DMS53 (cell line): Measurements from ENCODE around the gene ELN.
"Not testable (repeated sequence)": the region's sequence is repeated elsewhere in the genome, so short reads cannot be mapped to it uniquely, and the experiment has no call there.

Source experiments
- DNase-seq: peaks from one replicate; lab custom pipeline; 2025; lab: John Stamatoyannopoulos, UW

Gene ELN

DNA sequence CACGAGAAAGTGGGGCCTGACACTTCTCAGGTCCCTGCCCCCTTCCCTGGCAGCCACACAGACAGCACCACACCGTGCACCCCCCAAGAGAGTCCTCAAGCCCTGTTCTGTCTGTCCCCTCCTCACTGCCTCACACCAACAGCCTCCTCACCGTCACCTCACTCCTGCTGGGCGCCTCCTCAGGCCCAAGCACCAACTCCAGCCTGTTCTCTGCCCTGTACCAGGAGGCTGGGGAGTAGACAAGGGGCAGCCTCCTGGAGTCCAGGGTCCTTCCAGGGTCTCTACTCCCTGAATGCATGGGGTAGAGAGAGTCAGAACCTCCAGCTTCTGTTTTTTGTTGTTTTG lies 26.9 kb upstream of the ELN start:
- no peak for DNase-seq

DNA sequence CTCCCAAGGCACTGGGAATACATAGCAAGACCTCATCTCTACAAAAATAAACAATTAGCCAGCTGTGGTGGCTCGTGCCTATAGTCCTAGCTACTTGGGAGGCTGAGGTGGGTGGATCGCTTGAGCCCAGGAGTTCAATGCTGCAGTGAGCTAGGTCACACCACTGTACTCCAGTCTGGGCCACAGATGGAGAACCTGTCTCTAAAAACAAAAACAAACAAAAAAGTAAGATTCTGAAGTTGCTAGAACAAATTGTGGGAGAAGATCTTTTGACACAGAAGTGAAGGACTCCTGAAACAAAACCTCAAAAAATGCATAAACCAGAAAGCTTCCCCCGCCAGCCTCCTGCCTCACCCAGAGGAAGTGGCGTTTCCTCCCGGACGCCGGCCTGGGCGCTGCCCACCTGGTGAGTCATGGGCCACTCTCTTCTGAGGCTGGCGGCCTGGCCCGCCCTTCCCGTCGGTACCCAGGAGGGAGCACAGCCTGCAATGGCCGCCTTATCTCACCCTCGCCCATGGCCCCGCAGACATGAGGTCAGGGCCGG lies 25.4 kb upstream of the ELN start:
- no peak for DNase-seq

DNA sequence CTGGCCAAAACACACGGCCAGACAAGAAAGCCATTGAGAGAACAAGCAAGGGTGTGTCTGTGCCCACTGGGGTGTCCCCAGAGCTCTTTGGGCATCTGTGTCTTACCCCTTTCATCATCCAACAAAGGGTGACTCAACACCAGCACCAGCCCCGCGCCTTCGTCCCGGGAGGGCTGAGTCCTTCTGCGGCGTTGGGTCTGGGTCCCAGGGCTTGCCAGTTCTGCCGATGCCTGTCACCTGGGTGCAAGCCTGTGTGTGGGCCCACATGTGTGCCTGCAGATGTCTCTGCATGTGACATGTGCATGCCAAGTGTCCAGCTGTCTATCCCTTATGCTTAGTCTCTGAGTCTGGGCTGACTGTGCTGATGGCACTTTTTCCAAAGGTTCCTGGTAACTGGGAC lies 24.4 kb upstream of the ELN start:
- DNase-seq: no peak

DNA sequence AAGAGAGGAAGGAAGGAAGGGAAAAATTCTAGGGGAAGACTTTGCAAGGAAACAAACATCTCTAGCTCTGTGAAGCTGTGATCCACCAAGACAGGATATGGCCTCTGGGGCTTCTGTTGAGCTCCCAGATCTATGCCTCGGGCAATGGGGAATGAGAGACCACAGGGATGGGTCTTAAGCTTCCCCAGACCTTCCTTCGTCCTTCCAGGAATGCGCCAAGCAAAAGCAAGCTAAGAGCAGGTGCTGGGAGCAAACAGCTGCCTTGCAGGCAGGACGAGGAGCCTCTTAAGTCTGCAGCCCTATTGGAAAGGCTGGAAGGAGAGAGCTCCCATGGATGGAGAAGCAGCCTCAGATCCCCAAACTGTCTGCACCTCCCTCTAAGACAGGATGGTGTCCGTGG lies 21.9 kb upstream of the ELN start:
- DNase-seq: no peak

DNA sequence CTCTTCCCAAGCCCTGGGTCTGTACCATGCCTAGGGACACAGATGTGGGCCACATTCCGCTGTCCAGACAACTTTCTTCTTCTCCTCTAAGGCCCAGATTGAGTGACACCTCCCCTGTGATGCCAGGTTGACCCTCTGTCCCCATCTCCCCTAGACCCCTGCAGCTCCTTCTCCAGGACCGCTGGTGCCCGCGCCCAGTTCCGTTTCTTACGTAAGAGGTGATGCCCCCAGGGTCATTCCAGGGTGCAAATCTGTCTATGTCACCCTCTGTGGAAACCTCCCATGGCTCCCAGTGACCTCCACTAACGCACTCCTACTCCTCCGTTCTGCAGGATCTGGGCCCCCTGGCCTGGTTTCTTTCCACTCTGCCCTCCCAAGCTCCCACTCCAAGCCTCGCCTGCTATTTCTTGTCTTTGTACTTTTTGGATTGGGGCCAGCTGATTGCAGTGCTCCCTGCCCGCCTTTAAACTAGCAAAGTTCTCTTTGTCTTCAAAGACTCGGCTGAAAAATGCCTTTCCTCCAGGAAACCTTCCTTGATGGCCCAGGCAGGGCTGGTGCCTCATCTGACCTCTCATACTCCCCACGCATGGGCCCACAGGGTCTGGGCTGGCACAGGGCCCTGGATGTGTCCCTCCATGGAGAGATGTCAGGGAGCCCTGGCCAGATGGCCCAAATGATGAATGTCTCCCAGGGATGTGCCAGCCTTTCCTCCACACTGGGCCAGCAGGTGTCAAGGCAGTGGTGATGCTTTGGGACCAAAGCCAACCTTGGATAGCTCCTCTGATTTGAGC lies 21.3 kb upstream of the ELN start:
- no peak for DNase-seq

DNA sequence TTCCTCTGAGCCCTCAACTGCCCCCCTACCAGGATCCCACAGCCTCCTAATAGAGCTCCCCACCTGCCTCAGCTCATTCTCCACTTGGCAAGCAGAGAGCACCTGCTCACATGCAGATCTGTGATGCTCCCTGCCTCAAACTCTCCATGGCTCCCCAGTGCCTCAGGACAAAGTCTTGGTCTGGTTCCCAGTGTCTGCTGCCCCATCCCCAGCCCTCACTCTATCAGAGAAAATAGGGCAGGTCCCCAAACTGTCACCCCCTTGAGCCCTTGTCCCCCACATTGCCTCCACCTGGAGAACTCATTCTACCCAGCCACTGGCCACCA lies 20.8 kb upstream of the ELN start:
- DNase-seq: no peak

DNA sequence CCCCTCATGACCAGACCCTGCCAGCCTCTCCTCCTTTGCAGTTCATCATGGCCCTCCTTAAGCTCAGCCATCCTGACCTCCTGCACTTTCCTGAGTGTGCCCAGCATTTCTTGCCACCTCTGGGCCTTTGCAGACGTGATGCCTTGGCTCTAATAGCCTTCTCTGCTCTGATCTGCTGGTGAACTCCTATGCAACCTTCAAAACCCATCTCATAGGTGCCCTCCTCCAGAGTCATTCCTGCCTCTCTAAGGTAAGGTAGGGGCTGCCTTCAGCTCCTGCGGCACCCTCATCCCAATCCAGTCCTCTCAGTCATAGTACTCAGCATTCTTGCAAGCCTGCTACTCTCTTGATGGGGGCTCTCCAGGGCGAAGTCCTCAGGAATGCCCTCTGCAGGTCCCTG lies 19.3 kb upstream of the ELN start:
- no peak for DNase-seq

DNA sequence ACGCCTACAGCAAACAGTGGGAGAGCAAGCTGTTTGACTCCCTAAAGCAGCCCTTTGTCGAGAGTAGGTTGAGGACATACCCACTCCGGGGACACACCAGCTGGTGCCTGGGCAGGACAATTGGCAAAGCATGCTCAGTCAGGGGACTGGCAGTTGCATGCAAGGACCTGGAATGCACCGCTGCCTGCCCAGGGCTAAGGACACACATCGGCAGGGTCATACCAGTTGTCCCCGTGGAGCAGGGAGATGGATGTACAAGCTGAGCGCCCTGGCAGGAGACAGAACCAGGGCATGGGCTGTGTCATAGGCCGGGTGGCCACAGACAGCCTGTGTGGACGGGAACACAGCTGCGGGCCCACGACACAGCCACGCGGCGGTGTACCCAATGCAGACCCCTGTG lies 18.3 kb upstream of the ELN start:
- no peak for DNase-seq

DNA sequence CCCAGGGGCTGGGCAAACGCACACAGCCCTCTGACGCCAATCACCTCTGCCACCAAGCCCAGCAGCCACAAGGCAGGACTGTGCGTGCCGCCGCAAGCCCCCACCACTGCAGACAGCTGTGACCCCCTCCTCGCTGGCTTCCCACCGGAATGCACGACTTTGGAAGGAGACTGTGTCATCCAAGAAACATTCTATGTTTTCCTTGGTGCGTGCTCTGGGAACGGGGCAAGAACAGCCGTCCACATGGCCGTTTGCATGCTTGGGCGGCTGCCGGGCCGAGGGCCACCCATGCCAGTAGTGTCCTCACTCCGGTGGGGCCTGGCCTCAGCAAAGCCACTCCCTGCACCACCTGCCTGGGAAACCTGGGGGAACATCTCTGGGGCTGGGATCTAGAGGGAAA lies 17.6 kb upstream of the ELN start:
- DNase-seq: no peak

DNA sequence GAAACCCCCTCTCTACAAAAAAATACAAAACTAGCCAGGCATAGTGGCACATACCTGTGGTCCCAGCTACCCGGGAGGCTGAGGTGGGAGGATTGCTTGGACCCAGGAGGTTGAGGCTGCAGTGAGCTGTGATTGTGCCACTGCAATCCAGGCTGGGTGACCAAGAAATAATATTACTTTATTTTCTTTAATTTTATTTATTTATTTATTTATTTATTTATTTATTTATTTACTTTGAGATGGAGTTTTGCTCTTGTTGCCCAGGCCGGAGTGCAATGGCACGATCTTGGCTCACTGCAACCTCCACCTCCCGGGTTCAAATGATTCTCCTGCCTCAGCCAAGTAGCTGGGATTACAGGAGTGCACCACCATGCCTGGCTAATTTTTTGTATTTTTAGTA lies 16.6 kb upstream of the ELN start:
- DNase-seq: not testable (repeated sequence)

DNA sequence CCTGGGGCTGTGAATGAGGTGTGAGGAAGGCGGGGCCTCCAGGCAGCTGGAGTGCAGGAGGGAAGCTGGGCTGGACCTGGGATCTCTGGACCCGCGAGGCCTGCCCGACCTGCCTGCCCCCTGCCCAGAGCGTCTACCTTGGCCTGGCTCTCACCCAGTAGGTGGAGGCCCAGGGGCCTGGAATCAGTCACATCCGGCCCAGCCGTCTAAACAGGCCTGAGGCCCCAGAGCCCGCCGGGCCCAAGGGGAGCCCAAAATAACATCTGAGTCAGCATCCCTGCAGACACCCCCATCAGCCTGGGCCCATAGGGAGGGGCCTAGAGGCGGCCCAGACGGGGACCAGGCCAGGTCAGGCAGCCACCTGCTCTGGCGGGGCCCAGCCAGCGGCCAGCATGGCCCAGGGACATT lies 15.1 kb upstream of the ELN start:
- DNase-seq: no peak

DNA sequence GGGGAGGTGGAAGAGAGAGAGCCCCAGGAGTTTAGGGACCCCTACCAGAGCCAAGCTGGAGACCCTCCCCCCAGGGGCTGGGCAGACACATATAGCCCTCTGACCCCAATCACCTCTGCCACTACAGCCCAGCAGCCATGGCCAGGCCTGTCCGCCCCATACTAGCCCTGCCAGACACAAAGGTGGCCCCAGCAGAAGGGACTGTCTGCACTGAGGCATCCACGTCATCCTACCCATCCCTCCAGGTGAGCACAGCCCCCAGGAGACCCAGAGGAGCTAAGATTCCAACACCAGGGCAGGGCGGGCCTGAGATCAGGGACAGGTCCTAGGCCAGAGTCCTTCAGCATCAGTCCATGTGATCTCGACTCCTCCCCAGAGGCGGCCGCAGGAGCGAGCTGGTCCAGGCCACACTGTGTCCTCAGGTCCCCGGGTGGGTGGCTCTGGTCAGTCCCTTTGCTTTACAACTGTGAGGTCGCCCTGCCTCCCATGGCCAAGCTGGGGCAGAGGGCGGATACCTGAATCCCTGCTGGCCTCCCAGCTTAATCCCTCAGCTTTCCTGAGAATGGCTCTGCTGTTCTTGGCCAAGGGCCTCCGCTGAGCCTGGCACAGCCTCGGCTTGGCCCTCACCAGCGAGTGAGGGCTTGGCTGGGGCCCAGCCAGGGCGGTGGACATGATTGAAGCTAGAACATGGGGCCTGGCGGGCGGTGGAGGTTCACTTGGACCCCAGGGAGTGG lies 14.3 kb upstream of the ELN start:
- no peak for DNase-seq

DNA sequence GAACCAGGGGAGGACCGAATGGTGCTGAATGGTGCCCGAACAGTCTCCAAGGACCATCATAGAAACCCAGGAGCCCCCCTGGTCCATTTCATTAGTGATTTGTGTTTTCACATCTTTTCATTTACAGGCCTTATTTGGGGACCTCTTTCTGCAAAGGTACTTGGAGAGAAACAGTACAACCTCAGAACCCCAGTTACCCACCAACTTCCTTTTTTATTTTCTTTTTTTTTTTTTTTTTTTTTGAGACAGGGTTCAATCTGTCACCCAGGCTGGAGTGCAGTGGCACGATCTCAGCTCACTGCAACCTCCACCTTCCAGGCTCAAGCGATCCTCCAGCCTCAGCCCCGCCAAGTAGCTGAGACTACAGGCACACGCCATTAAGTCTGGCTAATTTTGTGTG lies 13.0 kb upstream of the ELN start:
- DNase-seq: no peak

DNA sequence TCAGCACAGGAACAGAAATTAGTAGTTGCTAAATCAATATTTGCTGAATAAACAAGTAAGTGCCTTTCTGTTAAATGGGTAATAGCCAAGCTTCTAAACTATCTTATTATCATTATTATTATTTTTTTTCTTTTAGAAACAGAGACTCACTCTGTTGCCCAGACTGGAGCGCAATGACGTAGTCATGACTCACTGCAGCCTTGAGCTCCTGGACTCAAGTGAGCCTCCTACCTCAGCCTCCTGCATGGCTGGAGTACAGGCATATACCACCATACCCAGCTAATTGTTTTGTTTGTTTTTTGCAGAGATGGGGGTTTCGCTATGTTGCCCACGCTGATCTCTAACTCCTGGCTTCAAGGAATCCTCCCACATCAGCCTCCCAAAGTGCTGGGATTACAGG lies 12.3 kb upstream of the ELN start:
- no peak for DNase-seq

DNA sequence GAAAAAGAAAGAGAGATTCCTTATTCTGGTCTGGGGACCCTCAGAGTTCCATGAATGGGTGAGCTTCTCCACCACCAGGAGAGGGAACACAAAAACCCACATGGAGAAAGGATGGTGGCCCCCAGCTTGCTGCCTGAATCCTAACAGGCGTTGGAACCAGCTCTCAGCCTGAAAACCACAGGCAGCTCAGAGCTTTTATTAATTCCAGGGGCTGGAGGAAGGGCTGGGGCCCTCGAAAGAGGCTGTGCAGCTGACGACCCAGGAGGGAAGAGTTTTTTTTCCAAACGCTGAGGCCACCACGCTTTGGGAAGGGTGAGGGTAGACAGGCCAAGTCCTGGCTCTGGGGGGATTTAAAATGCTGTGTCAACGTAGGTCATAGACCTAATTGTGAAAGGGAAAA lies 10.8 kb upstream of the ELN start:
- no peak for DNase-seq

DNA sequence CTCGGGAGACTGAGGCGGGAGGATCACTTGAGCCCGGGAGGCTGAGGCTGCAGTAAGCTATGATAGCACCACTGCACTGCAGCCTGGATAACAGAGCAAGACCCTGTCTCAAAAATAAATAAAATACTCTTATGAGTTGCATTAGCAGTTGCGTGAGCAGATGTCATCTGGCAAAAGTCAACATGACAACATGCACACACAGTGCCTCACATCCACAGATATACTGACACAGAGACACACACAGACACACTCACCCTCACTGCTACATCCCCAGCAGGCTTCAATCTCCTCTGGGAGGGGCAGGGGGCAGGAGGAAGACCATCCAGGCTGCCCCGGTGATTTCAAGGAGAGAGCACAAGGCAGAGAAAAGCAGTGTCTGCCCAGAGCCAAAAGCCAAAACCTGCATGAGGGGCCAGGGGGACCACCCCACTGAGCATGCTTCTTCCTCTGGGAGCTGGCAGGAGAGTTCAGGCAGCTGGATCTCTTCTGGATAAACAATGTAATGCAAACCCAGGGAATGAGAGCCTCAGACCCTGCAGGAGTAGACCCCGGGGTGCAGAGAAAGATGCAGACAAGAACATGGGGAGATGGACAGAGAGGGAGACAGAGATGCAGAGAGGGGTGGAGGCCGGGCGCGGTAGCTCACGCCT lies 9.6 kb upstream of the ELN start:
- DNase-seq: no peak

DNA sequence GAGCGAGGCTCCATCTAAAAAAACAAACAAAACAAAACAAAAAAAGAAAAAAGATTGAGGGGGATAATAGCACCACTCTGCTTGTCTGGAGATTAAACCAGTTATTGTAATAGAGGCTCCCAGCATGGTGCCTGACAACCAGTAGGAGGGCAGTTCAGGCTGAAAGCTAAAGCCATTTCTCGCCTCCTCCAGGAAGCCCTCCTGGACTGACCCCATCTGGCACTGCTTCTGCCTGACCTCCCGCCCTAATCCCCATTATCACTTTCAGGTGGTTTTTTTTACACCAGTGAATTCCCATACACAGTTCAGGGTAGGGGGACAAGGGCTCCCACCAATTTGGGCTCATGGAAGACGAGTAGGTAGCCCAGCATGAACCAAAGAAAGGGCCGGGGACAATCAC lies 8.8 kb upstream of the ELN start:
- DNase-seq: no peak

DNA sequence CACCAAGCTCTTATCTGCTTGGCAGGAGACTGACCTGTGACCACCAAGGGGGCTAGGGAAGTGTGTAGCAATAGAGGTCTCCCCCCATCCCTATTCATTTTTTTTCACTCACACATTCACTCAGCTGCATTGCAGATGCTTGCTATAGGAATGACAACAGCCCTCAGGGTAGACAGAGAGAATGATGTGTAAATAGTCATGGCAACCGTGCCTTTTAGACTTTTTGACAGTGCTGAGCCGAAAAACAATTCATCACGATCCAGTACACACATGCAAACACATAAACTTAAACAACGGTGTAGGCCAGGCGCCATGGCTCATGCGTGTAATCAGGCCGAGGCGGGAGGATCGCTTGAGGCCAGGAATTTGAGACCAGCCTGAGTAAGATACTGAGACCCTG lies 7.6 kb upstream of the ELN start:
- no peak for DNase-seq

DNA sequence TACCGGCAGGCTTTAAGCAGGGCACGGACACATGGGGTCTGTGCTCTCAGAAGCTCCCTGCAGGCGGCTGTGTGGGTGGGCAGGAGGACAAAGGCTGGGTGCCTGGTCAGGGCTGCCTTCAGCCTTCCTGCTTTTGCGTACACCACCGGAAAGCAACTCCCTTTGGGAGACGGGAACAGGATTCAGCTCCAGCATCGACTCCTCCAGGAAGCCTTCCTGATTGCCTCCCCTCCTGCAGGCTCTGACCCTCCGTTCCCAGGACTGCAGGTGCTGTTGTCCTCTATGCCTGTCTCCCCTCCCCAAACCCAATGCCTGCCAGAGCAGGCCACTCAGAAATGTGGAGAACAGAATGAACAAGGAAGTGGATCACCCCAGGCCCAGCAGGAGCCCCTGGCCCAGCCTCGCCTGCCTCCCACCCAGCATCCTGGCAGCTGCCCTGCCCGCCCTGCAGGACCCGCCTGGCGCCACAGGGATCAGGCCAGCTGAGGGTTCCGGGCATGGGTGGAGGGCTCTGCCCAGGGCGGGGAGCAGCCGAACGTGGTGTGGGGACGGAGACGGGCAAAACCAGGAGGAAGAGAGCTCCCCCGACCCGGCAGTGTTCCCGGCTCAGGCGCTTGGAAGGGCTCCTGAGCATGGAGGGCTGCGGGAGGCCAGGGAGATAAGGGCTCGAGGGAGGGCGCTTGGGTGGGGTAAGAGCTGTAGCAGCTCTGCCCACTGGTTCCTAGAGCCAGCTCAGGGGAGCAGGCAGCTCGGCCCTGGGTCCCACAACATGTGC lies 6.2 kb upstream of the ELN start:
- no peak for DNase-seq

DNA sequence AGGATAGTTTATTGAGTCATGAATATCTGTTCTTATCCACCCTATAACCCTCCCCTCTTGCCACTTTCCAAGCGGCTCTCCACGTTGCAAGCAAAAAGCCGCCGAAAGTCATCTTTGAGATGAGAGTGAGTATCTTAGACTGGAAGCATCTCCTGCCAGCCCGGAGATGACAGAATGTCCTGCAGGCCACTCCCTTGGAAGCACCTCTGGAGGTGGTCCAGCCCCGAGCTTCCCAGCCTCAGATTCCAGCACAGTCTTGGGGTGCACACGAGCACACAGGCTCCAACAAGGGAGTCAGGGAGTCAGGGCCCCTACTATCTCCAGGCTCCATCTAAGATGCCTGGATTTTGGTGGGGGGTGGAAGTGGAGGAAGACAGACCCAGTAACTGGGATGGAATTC lies 5.5 kb upstream of the ELN start:
- DNase-seq: no peak

DNA sequence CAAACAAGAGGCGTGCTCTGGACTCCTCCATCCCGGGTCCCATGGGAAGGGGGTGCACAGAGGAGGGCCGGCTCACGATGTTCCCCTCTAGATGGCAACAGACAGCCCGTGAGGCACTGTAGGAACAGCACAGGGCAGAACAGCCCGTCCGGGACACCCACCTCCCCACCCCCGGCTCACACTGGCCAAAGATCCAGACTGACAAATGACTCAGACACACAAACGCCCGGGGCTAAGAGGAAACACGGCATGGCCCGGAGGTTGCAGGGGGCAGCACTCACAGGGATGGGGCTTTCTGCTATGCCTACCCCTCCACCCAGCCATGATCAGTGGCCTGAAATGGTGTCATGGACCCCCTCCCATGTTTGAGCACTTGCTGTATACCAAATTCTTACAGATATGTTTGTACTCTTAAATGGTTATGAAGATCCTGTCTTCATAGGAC lies 4.9 kb upstream of the ELN start:
- peak; percentile 46 for DNase-seq

DNA sequence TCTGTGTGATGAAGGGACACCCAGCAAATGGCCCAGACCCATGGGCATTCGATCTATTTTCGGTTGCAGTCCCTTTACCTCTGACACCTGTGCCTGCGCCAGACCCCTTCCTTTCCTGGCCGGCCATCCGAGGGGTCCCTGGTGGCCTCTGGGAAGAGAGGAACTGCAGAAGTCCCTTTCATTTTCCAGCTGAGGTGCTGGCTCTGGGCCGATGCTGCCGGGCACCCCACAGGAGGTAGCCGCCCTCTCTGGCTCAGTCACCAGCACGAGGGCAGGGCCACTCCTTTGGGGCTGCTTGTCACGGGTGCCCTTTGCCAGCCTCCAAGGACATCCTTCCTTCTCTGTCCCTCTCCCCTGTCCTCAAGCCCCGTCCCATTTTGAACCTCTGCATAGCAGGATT lies 4.2 kb upstream of the ELN start:
- DNase-seq: no peak

DNA sequence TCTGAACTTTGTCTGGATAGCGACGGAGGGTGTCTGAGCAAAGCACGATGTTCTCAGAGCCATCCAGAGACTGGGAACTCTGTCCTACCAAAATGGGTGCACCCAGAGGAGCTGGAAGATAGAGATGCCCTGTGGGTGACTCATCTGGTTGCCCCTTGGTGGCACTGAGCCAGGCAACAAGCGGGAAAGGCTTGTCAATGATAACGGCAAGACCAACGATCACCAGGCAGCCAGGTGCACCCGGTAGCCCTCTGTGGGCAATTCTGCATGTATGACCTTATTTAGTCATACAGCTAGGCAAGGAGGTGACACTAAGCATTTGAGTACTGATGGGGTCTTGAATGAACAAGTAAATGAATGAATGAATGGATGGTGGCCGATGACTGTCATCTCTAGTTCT lies 2.8 kb upstream of the ELN start:
- peak; percentile 59 for DNase-seq
